ENCODE data around the gene CDKN2B.
"Not testable (repeated sequence)": the region's sequence is repeated elsewhere in the genome, so short reads cannot be mapped to it uniquely, and the experiment has no call there.

The CDKN2B gene

DNA sequence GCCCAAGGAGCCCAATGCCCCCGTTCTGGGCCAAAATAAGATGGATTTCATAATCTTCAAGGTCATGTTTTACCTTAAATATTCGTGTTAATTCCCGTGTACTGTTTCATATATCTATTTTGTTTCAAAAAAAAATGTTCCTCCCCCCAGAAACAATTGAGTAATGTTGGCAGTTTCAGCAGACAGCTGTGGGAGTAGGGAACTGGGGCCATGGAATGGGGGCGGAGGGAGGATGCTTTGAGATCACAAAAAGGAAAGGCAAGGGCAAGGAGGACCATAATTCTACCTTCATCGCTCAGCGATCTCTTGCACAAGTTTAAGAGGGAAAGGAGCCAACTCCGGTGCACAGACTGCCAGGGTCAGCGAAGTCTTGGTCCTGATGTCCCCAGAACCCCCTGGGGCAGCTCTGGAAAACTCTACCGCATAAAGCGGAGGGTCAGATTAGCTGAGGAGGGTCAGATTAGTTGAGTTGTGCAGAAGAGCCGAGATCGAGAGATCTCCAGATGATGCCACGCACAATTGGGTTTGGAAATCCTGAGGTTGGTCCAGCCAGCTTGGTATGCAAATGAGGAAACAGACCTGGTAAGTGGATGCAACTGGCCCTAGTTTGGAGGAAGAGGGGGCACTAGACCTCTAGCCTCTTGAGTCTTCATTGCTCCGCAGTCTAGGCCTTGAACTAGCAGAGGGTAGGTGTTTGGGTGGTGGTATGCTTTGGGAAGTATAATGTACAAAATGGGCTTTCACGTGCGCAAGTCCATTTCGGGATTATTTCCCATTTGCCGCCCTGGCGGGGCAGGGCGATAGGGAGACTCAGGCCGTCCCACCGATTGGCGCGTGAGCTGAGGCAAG, 38.9 kb downstream of the CDKN2B start:
- no peak for DNase-seq (ENCODE audit: low read depth in 1 of 2, low spot score in 1 of 2)

DNA sequence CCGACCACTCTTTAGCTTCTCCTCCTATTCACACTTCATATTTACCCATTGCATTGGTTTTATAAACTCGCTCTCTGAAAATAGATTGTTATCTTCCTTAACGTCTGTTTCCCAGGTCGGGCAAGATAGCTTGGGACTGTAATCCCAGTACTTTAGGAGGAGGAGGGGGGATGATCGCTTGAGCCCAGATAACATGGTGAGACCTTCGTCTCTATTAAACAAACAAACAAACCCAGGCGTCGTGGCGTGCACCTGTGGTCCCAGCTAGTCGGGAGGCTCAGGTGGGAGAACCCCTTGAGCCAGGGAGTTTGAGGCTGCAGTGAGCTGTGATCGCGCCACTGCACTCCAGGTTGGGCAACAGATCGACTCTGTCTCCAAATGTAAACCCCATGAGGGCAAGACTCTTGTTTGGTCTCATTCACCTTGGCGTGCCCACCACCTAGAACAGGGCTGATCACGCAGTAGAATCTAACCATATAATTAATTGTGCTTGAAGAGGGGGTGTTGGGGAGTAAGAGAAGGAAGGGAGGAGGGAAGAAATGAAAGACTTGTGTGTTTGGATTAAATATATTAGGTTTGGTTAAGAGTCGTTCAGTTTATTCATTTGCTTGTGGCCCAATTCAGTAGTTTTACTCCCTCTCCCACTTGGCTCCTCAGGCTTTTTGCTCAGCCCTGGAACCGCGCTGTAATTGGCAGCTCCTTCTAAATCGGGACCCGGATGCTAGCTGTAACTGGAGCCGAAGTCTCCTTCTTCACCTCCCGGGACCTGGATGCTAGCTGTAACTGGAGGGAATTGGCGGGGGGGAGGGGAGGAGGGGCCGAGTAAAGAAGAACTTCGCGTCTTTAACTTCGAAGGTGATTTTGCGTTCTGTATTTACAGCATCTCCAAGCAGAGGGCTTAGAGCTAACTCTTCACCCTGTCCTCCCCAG, 39.8 kb downstream of the CDKN2B start:
- no peak for DNase-seq (ENCODE audit: low read depth in 1 of 2, low spot score in 1 of 2)

DNA sequence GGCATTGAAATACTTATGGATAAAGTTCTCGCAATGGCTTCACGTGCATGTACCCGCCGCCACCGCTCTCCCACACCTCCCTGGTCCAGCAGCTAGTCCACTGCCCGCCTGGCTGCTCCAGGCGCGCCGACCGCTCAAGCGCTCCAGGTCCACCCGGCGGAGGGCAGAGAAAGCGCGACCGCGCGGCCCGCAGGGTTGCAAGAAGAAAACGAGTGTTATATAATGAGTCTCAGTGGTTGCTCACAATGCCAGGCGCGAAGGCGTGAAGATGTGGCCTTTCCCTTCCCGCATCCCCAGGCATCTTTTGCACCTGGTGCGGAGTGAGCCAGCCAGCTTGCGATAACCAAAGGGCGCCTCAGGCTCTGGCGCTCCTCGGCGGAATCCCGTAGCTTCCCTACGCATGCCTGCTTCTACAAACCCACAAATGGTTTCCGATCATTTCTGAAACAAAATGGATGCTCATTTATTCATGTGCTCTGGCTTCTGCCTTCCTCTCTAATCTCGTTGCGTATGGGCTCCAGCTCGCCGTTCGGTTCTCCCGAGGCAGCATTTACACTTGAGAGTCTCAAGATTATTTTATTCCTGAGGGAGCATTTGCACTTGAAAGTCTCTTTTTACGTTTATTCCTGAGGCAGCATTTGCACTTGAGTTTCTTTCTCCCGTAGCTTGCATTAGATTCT, 40.6 kb downstream of the CDKN2B start:
- DNase-seq (ENCODE audit: low read depth in 1 of 2, low spot score in 1 of 2): no peak

DNA sequence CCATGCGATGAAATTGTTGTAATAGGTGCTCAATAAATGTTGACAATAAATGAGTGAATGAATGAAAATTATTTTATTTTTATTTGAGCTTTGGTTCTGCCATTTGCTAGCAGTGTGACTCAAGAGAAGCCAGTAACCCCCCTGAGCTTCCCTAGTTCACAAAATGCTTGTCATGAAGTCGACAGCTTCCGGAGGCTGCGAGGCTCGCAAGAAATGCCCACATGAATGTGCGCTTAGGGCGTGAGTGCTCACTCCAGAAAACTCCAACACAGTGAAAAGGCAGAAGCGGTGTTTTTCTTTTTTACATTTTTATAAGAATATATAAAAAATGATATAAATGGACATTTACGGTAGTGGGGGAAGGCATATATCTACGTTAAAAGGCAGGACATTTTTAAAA, 41.4 kb downstream of the CDKN2B start:
- no peak for DNase-seq (ENCODE audit: low read depth in 1 of 2, low spot score in 1 of 2)

DNA sequence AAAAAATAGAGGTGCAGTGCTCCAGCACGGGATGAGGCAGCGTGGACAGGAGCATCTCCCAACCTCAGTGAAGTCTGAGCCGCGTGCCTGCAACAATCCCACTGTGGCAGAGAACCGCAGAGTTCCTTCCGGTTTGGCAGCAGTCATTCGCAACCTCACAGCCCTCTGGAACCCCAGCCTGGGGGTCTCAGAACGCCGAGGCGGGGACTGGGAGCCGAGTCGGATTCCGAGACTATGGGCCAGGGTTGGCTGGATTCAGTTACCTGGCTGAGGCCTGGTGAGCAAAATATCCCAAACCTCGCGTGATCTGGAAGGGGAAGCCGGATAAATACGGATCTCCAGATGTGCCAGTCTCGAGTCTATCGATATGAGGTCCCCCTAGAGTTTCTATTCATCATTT, 41.9 kb downstream of the CDKN2B start:
- no peak for DNase-seq (ENCODE audit: low read depth in 1 of 2, low spot score in 1 of 2)

DNA sequence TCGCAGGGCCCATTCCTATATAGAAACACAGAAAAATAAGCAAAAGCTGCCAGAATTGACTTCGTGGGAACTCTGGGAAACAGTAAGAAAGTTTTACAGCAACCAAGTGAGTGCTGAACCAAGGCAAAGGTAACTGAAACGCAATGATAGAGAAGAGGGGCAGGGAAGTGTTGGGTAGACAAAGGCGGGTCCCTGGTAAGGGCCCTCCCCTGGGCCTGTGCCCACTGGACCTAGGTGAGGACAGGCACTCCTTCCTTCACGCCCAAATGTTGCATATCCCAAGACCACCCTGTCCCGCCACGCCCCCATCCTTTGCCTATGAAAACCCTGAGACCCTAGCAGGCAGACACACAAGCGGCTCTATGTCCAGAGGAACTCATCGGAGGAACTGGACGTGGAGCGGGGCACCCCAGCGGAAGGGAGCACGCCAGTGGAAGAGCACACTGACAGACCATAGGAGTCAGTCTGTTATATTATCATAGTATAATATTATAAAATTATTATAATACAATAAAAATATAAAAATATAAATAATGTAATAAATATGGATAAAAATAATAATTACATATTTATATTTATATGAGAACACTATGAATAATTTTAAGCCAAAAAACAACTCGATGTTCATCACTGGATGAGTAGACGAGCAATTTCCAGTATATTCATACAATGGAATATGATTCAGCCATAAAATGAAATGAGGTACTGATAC, 42.8 kb downstream of the CDKN2B start:
- DNase-seq (ENCODE audit: low read depth in 1 of 2, low spot score in 1 of 2): no peak

DNA sequence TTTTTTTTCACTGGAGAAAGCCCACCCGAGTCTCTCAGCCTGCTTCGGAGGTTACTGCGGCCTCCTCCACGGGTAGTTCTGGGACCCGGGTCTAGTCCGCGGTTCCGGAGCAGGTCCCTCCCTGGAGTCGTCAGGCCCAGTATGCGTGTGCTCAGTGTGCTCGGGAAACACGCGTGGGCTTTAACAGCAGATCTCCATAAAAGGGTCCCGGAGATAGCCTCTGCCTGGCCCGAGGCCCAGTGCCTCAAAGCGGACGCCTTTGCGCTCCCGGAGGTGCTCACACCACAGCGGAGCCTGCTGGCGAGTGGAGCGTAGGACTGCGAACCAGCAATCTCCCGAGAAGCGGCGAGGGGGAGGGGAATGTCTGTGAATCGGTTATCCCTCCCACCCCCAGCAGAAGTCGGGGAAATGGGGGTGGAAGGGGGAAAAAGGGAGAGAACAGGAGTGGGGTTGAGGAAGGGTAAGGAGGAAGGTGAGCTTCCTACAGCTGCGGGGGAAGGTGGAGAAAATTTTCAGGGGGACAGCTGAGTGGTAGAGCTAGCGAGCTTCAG, 43.6 kb downstream of the CDKN2B start:
- DNase-seq (ENCODE audit: low read depth in 1 of 2, low spot score in 1 of 2): no peak

DNA sequence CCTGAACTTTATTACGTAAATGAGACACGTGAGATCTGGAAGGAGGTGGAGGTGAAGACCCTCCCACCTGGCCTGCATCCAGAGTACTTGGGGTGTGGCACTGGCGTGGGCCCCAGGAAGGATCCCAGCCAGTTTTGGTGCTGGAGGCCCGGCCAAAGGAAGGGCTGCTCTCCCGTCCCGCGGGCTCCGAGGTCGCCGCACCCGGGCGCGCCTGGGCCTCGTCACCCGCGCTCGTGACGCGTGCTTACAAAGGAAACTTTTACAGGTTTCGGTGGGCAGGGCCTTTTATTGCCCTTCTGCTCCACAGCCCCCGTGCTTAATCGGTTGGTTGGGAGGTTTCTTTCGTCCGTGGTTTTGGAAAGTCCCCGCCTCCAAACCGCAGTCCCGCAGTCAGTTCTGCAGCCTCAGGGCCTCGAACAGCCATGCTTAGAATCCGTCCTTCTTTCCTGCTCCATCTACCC, 44.1 kb downstream of the CDKN2B start:
- DNase-seq (ENCODE audit: low read depth in 1 of 2, low spot score in 1 of 2): peak in 1 of 2 donors; percentile 40

DNA sequence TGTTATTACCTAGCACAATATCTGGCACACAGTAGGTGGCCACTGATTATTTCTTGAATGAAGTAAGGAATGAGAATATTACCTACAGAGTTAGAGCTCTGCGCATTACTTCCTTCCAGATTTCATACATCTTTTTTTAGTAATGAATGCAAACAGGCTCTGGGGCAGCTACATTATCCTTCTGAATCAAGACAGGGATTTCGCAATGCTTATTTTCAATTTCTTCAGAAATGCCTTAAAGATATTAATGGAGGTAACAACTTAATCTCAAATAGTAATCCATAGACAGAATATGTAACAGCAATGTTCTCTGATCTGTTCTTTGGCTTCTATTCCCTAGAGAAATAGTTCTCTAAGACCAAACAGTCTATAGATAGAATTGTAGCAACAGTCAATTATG, 47.5 kb downstream of the CDKN2B start:
- no peak for DNase-seq (ENCODE audit: low read depth in 1 of 2, low spot score in 1 of 2)

DNA sequence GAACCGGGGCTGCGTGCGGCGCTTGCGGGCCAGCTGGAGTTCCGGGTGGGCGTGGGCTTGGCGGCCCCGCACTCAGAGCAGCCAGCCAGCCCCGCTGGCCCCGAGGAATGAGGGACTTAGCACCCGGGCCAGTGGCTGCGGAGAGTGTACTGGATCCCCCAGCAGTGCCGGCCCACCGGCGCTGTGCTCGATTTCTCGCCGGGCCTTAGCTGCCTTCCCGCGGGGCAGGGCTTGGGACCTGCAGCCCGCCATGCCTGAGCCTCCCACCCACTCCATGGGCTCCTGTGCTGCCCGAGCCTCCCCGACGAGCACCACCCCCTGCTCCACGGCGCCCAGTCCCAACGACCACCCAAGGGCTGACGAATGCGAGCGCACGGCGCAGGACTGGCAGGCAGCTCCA, 49.8 kb downstream of the CDKN2B start:
- not testable (repeated sequence) for DNase-seq (ENCODE audit: low read depth in 1 of 2, low spot score in 1 of 2)

DNA sequence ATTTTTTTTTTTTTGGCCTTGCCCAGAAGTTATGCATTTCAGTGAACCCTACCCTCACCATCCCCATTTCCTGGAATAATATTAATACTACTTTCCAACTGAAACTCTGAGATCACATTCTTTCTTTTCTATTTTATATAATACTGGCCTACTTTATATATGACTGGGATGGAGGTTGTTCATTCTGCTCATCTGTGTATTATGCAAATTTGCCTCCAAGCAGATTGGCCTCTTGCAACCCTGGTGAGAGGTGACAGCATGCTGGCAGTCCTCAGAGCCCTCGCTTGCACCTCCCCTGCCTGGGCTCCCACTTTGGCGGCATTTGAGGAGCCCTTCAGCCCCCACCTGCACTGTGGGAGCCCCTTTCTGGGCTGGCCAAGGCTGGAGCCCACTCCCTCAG, 50.3 kb downstream of the CDKN2B start:
- no peak for DNase-seq (ENCODE audit: low read depth in 1 of 2, low spot score in 1 of 2)
